Measurements from ENCODE around the gene CTSO.

- TF ChIP-seq CTCF (IDR thresholded peaks at IDR 0.05; ENCODE audit: insufficient read depth, low read length, poor library complexity, severe bottlenecking) (no peak), EZH2phosphoT487 (conservative IDR thresholded peaks at IDR 0.05; ENCODE audit: low read length) (no peak)
These were observed 1.3 kb upstream of the CTSO start for GRCh38 chr4:155954939-155955338.
